ENCODE results near the gene NGDN.
"Not testable (repeated sequence)": the region's sequence is repeated elsewhere in the genome, so short reads cannot be mapped to it uniquely, and the experiment has no call there.

NGDN gene

GRCh38 chr14:23438101-23438971, 31.2 kb upstream of the NGDN start:
- no peak for DNase-seq (ENCODE audit: low read depth, low spot score)

- DNase-seq (ENCODE audit: low read depth, low spot score) = no peak
Observed at GRCh38 chr14:23439107-23439835, 30.2 kb upstream of the NGDN start.

GRCh38 chr14:23441076-23441475, 28.4 kb upstream of the NGDN start:
- DNase-seq (ENCODE audit: low read depth, low spot score) = no peak

DNA sequence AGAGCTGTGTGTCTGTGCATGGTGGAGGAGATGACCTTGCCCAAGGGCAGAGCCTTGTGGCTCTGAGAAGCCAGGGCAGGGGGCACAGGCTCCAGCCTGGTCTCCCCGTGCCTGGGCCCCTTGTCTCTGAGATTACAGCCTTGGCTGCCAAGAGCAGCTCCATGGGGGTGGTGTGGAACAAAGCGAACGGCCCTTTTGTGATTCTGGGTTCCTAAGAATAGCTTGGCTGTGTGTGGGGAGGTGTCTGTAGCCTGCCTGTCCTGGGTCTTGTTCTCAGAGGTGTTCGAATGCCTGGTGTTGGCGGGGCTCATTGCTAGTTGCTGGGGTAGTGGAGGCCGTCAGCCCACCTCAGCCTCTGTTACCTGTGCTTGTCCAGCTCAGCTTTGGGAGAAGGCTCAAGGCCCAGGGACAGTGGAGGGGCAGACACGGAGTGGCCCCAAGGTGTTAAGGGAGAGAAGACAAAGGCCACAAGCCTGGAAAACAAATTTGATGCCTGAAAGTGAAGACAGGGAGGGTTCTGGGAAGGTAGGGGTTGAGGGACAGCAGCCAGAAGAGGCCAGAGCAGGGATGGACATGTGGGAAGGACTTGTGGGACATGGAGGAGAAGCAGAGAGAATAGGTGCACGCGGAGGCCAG, 26.7 kb upstream of the NGDN start:
- no peak for DNase-seq (ENCODE audit: low read depth, low spot score)

- no peak for DNase-seq (ENCODE audit: low read depth, low spot score)
Observed at GRCh38 chr14:23443411-23443812, 26.1 kb upstream of the NGDN start.

DNA sequence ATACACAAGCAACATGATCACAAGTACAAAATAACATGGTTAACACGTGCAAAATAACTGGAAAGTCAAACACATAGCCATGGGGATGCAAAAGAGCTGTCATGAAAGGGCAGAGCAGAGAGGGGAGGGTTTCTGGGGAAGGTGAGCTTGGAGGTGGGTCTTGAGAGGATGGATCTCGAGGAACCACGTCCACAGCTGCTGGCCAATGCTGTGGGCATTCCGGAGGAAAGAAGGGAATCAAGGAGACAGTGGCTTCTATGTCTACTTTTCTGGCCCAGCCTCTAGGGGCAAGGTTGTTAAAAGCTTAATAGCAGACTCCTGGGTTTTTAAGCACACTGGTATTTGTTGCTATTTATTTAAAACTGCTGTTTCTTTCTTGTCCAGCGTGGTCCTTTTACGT, 25.6 kb upstream of the NGDN start:
- DNase-seq (ENCODE audit: low read depth, low spot score) = no peak

DNA sequence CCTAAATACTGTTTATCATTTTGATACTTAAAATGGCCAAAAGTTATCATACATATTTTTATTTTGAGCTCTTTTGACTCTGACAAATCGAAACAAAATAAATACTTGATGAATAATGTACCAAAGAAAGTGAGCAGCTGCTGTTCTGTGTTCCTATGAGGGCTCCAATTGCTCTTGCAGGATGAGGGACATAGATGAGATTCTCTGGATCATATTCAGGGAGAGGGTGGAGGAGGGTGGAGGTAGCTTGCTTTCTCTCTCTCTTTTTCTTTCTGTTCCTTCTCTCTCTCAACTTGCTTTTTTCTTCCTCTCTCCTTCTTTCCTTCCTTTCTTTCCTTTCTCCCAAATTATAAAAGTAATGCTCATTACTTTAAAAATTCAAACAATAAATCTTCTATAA, 25.2 kb upstream of the NGDN start:
- DNase-seq (ENCODE audit: low read depth, low spot score) = no peak

GRCh38 chr14:23445773-23446172, 23.7 kb upstream of the NGDN start:
- no peak for DNase-seq (ENCODE audit: low read depth, low spot score)

DNA sequence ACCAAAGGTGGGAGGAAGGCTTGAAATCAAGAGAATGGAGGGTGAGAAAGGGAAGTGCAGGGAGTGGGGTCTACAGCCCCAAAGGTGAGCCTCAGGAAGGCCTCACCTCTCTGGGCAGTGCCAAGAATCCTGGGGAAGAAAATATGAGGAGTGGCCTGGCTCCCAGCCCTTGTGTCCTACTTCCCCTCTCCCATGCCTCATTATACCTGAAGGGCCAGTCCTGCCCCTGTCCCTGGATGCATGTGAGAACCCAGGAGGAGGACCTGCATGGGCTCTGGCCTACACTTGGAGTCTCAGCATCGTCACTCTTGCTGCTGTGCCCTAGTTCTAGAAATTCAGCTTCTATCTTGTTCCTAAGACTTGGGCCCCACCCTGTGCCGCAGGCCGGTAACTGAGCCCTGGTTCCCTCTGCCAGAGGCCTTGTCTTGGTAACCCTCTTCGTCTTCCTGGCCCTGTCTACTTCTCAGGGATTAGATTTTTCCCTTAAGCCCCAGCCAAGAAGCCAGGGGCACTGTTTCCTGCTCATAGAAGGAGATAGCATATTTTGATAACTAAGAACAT, 23.1 kb upstream of the NGDN start:
- no peak for DNase-seq (ENCODE audit: low read depth, low spot score)

GRCh38 chr14:23447361-23448350, 21.8 kb upstream of the NGDN start:
- DNase-seq (ENCODE audit: low read depth, low spot score) = no peak

GRCh38 chr14:23449314-23449713, 20.2 kb upstream of the NGDN start:
- no peak for DNase-seq (ENCODE audit: low read depth, low spot score)

- DNase-seq (ENCODE audit: low read depth, low spot score) = no peak
Observed at GRCh38 chr14:23450379-23450778, 19.1 kb upstream of the NGDN start.

GRCh38 chr14:23452237-23452636, 17.3 kb upstream of the NGDN start:
- DNase-seq (ENCODE audit: low read depth, low spot score) = no peak

GRCh38 chr14:23454445-23454856, 15.1 kb upstream of the NGDN start:
- no peak for DNase-seq (ENCODE audit: low read depth, low spot score)

DNA sequence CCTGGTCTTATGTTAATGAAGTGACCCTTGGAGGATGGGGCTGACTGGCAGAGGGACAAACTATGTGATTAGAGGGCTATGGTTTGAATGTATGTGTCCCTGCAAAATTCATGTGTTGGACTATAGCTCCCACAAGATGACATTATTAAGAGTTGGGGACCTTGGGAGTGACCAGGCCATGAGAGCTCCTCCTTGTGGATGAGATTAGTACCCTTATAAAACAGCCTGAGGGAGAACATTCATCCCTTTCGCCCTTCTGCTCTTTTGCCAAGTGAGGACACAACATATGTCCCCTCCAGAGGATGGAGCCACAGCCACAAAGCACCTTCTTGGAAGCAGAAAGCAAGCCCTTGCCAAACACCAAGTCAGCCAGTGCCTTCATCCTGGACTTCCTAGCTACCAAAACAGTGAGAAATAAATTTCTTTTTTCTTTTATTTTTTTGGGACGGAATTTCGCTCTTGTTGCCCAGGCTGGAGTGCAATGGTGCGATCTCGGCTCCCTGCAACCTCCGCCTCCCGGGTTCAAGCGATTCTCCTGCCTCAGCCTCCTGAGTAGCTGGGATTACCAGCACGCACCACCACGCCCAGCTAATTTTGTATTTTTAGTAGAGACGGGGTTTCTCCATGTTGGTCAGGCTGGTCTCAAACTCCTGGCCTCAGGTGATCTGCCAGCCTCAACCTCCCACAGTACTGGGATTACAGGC, 12.5 kb upstream of the NGDN start:
- not testable (repeated sequence) for DNase-seq (ENCODE audit: low read depth, low spot score)

GRCh38 chr14:23457587-23458445, 11.7 kb upstream of the NGDN start:
- DNase-seq (ENCODE audit: low read depth, low spot score) = no peak

- no peak for DNase-seq (ENCODE audit: low read depth, low spot score)
Observed at GRCh38 chr14:23460960-23461359, 8.5 kb upstream of the NGDN start.

DNA sequence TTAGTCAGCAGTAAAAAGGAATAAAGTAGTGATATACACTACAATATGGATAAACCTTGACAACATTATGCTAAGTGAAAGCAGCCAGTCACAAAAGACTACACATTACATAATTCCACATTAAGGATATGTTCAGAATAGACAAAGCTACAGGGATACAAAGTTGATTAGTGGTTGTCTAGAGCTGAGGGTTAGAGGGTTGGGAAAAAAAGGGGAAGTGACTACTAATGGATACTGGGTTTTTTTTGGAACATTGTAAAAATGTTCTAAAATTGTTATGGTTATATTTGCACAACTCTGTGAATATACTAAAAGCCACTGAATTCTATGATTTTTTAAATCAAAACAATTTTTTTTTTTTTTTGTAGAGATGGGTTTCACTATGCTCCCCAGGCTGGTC, 4.8 kb upstream of the NGDN start:
- DNase-seq (ENCODE audit: low read depth, low spot score) = no peak

GRCh38 chr14:23465261-23465660, 4.2 kb upstream of the NGDN start:
- no peak for DNase-seq (ENCODE audit: low read depth, low spot score)

Measured in activated CD4-positive, CD25-positive, alpha-beta regulatory T cell treated with anti-CD3 and anti-CD28 coated beads, Interleukin-2, amount 50 U/mL, for 16 hours (primary cell).